ENCODE measurements around the gene ZBTB40. TPM values are rescaled to one million over a fixed set of nuclear protein-coding genes. Genes with fewer than 3 reads are reported as not detected.

ZBTB40 gene
- total and polyA plus RNA-seq, 10 of the 15 experiments (the other 5 are each of a cell fraction or from before 2014, with no cell fraction given): 1.9 to 14.4 (median 9.0) TPM

DNA sequence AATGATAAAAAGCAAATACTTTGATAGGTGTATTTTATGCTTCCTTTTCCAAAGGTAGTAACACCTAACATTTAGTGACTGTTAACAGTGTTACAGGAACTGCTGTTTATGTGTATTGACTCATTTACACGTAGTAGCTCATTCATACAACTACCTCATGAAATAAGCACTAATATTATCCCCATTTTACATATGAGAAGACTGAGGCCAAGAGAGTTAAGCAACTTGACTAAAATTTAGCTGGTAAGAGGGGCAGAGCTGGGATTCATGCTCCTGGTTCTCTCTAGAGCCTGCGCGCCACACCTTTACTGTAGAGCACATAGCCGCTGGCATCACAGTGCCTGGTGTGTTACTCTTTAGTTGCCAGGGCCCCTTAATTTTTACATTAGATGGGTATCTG lies 11.3 kb downstream of the ZBTB40 start (continued):
- TF ChIP-seq CBX3 (IDR thresholded peaks at IDR 0.05; ENCODE audit: borderline replicate concordance, low read depth) (no peak), BCL11A (IDR thresholded peaks at IDR 0.05; ENCODE audit: low read depth, low read length) (no peak), MXI1 (IDR thresholded peaks at IDR 0.05; ENCODE audit: low read depth, low read length) (no peak), ESRRA (IDR thresholded peaks at IDR 0.05; ENCODE audit: low read length) (no peak)

DNA sequence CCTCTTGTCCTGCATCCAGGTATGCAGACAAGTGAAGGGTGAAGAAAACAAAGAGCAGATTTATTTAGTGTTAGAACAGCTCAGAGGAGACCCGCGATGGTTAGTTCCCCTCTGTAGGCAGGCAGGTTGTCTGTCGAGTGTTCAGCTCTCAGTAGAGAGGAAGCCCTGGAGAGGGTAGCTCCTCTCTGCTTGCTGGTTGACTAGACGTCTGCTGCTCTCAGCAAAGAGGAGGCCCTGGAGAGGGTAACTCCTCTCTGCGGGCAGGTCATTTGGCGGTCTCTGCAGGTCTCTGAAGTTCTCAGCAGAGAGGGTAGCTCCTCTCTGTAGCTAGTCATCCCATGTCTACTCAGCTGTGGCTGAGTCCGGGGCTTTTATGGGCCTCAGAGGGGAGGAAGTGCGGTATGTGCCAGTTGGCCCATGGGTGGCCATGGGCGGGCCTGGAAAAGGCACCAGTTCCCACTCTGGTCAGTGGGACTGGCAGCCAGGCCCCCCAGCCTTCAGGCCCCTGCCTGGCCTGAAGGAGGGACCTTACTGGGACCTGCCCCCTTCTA lies 13.4 kb downstream of the ZBTB40 start:
- Histone ChIP-seq H3K4me1 (ENCODE audit: control insufficient read depth, insufficient read depth, low read length) (peaks cover 5% of the 10 kb centered on the region), H3K9ac (ENCODE audit: control insufficient read depth, insufficient read depth, low read length) (no peak overlapping the region), H3K9me3 (replicated peaks; ENCODE audit: control insufficient read depth, insufficient read depth, low read length) (peaks cover 5% of the 10 kb centered on the region; the same call in 2 of the 3 replicates), H3K27me3 (replicated peaks in 1 of 2; ENCODE audit: control insufficient read depth in 2 of 2, insufficient read depth in 2 of 2, low read length in 1 of 2) (no peaks in the 10 kb centered on the region), H2AFZ (ENCODE audit: control insufficient read depth, low read depth, low read length) (no peak overlapping the region), H3K4me3 (no peak overlapping the region), H3K27ac (ENCODE audit: control insufficient read depth, insufficient read depth) (no peak overlapping the region), H4K20me1 (ENCODE audit: control insufficient read depth, insufficient read depth) (no peaks in the 10 kb centered on the region), H3K79me2 (ENCODE audit: control insufficient read depth, insufficient read depth, low read length) (peaks cover 3% of the 10 kb centered on the region), H3K36me3 (ENCODE audit: control insufficient read depth in 2 of 2, insufficient read depth in 2 of 2, low read length in 1 of 2) (no peaks in the 10 kb centered on the region), H3K4me2 (ENCODE audit: control insufficient read depth, insufficient read depth) (no peak overlapping the region)
- ChIA-PET SMC1A (ENCODE audit: uncharacterized antibody, unreplicated experiment) (no interaction called here), POLR2A (interaction anchor here (0.6 kb wide), 1 partner anchor 166 kb away, joined by 5 read pairs; no protein-coding TSS in a partner anchor), RAD21 (ENCODE audit: unreplicated experiment) (no interaction called here), CTCF (no interaction called here)
- ATAC-seq (no peak), DNase-seq (ENCODE audit: low read depth, low spot score) (no peak), FAIRE-seq (no peak)
- intact Hi-C loops (cut with micrococcal nuclease; ENCODE audit: unreplicated experiment): no loop called here
- in situ Hi-C loops (cut with MboI): no loop called here
- 96% methylated on average over 9 of the region's 9 CpGs for WGBS (ENCODE audit: insufficient coverage, insufficient replicate concordance, low lambda C conversion rate, missing lambda C conversion rate)
- no TSS peak for BruUV-seq (replicated peaks)
- no peak for TF ChIP-seq LARP7 (IDR thresholded peaks at IDR 0.05)
- TF ChIP-seq RAD21 (IDR thresholded peaks at IDR 0.05; ENCODE audit: insufficient read depth, low read depth, low read length): no peak
- TF ChIP-seq IRF4 (IDR thresholded peaks at IDR 0.05; ENCODE audit: low read depth, low read length): no peak
- no peak for TF ChIP-seq SIN3A (IDR thresholded peaks at IDR 0.05; ENCODE audit: low read depth, low read length)
- TF ChIP-seq TARDBP (IDR thresholded peaks at IDR 0.05; ENCODE audit: borderline replicate concordance): no peak

All from GM12878 (cell line).